ENCODE measurements around the gene CADM4. TPM values are rescaled to one million over a fixed set of nuclear protein-coding genes. Genes with fewer than 3 reads are reported as not detected.

CADM4 gene
- total and polyA plus RNA-seq, 9 of the 15 experiments (the other 6 are each of a cell fraction or from before 2014, with no cell fraction given), result 0.03 to 4.6 (median 1.3) TPM

GRCh38 chr19:43595605-43595998, 44.0 kb downstream of the CADM4 start (continued):
- no peak for TF ChIP-seq PATZ1 (CRISPR knock-in tag; IDR thresholded peaks at IDR 0.05; ENCODE audit: borderline replicate concordance)
- TF ChIP-seq SETDB1 (IDR thresholded peaks at IDR 0.05; ENCODE audit: low read length), result no peak
- peak; percentile 20 for TF ChIP-seq SUPT5H (IDR thresholded peaks at IDR 0.05)
- TF ChIP-seq ZNF277 (CRISPR knock-in tag; IDR thresholded peaks at IDR 0.05; ENCODE audit: borderline replicate concordance), result no peak
- no peak for TF ChIP-seq FOXJ2 (tag; IDR thresholded peaks at IDR 0.05)
- TF ChIP-seq JUNB (CRISPR knock-in tag; conservative IDR thresholded peaks at IDR 0.05), result no peak
- no peak for TF ChIP-seq DLX4 (CRISPR knock-in tag; IDR thresholded peaks at IDR 0.05)
- TF ChIP-seq TOE1 (IDR thresholded peaks at IDR 0.05; ENCODE audit: borderline replicate concordance), result no peak; the same call in 1 of the 2 replicates
- TF ChIP-seq TOE1 (CRISPR knock-in tag; IDR thresholded peaks at IDR 0.05; ENCODE audit: borderline replicate concordance, low read depth), result no peak
- no peak for TF ChIP-seq ZNF3 (CRISPR knock-in tag; IDR thresholded peaks at IDR 0.05)
- TF ChIP-seq PRPF4 (IDR thresholded peaks at IDR 0.05; ENCODE audit: insufficient read depth, low read depth, low read length, poor library complexity, severe bottlenecking), result no peak
- peak; percentile 8 for TF ChIP-seq RBM25 (IDR thresholded peaks at IDR 0.05; ENCODE audit: low read depth, low read length, severe bottlenecking)
- TF ChIP-seq ASH1L (IDR thresholded peaks at IDR 0.05; ENCODE audit: borderline replicate concordance, low read depth, partially characterized antibody), result no peak
- no peak for TF ChIP-seq RBM22 (IDR thresholded peaks at IDR 0.05; ENCODE audit: low read depth, low read length, poor library complexity, severe bottlenecking)
- TF ChIP-seq MLLT1 (IDR thresholded peaks at IDR 0.05), result no peak
- no peak for TF ChIP-seq NR1H2 (CRISPR knock-in tag; IDR thresholded peaks at IDR 0.05)
- TF ChIP-seq ZNF239 (CRISPR knock-in tag; IDR thresholded peaks at IDR 0.05), result no peak
- no peak for TF ChIP-seq TAF7 (tag; IDR thresholded peaks at IDR 0.05)
- TF ChIP-seq ZBTB43 (CRISPR knock-in tag; IDR thresholded peaks at IDR 0.05), result no peak
- TF ChIP-seq ZBTB7A (IDR thresholded peaks at IDR 0.05; ENCODE audit: borderline replicate concordance, control insufficient read depth, low read depth, low read length), result no peak
- no peak for TF ChIP-seq ZNF263 (CRISPR knock-in tag; IDR thresholded peaks at IDR 0.05; ENCODE audit: borderline replicate concordance)
- TF ChIP-seq SMAD4 (CRISPR knock-in tag; conservative IDR thresholded peaks at IDR 0.05), result 0 out of 2 replicates have a peak, but pooled peaks have one; percentile 24
